K562 (cell line): ENCODE measurements around the gene TRAK1.

ENCODE experiments used
- EGR1 ChIP-seq: fragments of 450-650 bp; conservative IDR thresholded peaks from 2 replicates; pipeline ENCODE4 v1.6.1; 2017; ENCODE audit warnings: mild to moderate bottlenecking
- NR2C1 ChIP-seq, 2 experiments: fragments of 450-650 bp; IDR thresholded peaks; 2 replicates each; pipeline ENCODE4 v1.6.1; 2017; ENCODE audit warnings: mild to moderate bottlenecking in 2 of 2, antibody characterized with exemption in 1 of 2, inconsistent platforms in 1 of 2, missing compliant biosample characterization in 1 of 2, missing genetic modification characterization in 1 of 2
- ZNF197 ChIP-seq: fragments of 200-800 bp; sonication (Bioruptor generic); IDR thresholded peaks from 2 replicates; pipeline ENCODE4 v1.6.1; 2016; ENCODE audit warnings: low read depth, missing genetic modification characterization, missing compliant biosample characterization
- ZNF695 ChIP-seq: fragments of 450-650 bp; formaldehyde crosslinking; IDR thresholded peaks from 2 replicates; pipeline ENCODE4 v1.4.0; 2020; ENCODE audit warnings: mild to moderate bottlenecking, moderate library complexity
- TF ChIP-seq, protein P1 (sequence below): sonication (generic); formaldehyde crosslinking; IDR thresholded peaks from 2 replicates; pipeline ENCODE4 v1.8.0; 2023; ENCODE audit warnings: missing genetic modification reagents, mild to moderate bottlenecking, borderline replicate concordance
- TF ChIP-seq, protein P2 (sequence below), 3 experiments: IDR thresholded peaks in 2 of 3; conservative IDR thresholded peaks in 1 of 3; 2 replicates each; pipeline ENCODE4 v1.5.1; 2011 to 2012; ENCODE audit warnings: low read length in 3 of 3, mild to moderate bottlenecking in 3 of 3, control low read depth in 2 of 3, improper control_type of control experiment in 1 of 3, inconsistent platforms in 1 of 3, low read depth in 1 of 3, mixed read lengths in 1 of 3, moderate library complexity in 1 of 3; ENCODE audit not compliant: insufficient read depth in 2 of 3

DNA sequence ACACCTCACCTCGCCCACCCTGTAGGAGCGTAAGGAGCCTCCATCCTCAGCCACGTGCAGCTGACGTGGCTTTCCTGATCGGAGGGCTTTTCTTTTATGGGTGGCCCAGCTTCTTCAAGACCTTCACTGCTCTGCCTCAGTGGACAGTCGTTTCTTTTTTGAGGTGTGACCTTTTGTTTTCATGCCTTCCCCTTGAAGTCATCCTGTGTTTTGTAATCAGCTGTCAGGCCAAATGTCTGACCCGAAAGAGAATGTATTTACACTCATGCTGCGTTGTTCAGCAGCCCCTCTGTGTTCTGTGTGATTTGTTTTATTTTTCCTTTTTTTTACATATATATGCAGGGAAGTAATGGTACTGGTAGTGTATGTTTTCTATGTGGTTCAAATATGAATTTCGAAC, 133.0 kb downstream of the TRAK1 start:
- TF ChIP-seq NR2C1 (IDR thresholded peaks at IDR 0.05) (no peak), NR2C1 (tag; IDR thresholded peaks at IDR 0.05) (no peak), EGR1 (no peak), ZNF695 (CRISPR knock-in tag) (no peak), ZNF197 (CRISPR knock-in tag) (no peak)
- TF ChIP-seq, protein P1, sequence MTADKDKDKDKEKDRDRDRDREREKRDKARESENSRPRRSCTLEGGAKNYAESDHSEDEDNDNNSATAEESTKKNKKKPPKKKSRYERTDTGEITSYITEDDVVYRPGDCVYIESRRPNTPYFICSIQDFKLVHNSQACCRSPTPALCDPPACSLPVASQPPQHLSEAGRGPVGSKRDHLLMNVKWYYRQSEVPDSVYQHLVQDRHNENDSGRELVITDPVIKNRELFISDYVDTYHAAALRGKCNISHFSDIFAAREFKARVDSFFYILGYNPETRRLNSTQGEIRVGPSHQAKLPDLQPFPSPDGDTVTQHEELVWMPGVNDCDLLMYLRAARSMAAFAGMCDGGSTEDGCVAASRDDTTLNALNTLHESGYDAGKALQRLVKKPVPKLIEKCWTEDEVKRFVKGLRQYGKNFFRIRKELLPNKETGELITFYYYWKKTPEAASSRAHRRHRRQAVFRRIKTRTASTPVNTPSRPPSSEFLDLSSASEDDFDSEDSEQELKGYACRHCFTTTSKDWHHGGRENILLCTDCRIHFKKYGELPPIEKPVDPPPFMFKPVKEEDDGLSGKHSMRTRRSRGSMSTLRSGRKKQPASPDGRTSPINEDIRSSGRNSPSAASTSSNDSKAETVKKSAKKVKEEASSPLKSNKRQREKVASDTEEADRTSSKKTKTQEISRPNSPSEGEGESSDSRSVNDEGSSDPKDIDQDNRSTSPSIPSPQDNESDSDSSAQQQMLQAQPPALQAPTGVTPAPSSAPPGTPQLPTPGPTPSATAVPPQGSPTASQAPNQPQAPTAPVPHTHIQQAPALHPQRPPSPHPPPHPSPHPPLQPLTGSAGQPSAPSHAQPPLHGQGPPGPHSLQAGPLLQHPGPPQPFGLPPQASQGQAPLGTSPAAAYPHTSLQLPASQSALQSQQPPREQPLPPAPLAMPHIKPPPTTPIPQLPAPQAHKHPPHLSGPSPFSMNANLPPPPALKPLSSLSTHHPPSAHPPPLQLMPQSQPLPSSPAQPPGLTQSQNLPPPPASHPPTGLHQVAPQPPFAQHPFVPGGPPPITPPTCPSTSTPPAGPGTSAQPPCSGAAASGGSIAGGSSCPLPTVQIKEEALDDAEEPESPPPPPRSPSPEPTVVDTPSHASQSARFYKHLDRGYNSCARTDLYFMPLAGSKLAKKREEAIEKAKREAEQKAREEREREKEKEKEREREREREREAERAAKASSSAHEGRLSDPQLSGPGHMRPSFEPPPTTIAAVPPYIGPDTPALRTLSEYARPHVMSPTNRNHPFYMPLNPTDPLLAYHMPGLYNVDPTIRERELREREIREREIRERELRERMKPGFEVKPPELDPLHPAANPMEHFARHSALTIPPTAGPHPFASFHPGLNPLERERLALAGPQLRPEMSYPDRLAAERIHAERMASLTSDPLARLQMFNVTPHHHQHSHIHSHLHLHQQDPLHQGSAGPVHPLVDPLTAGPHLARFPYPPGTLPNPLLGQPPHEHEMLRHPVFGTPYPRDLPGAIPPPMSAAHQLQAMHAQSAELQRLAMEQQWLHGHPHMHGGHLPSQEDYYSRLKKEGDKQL (CRISPR knock-in tag), result no peak
- TF ChIP-seq, protein P2, sequence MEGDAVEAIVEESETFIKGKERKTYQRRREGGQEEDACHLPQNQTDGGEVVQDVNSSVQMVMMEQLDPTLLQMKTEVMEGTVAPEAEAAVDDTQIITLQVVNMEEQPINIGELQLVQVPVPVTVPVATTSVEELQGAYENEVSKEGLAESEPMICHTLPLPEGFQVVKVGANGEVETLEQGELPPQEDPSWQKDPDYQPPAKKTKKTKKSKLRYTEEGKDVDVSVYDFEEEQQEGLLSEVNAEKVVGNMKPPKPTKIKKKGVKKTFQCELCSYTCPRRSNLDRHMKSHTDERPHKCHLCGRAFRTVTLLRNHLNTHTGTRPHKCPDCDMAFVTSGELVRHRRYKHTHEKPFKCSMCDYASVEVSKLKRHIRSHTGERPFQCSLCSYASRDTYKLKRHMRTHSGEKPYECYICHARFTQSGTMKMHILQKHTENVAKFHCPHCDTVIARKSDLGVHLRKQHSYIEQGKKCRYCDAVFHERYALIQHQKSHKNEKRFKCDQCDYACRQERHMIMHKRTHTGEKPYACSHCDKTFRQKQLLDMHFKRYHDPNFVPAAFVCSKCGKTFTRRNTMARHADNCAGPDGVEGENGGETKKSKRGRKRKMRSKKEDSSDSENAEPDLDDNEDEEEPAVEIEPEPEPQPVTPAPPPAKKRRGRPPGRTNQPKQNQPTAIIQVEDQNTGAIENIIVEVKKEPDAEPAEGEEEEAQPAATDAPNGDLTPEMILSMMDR (IDR thresholded peaks at IDR 0.05 in 2 of 3, conservative IDR thresholded peaks at IDR 0.05 in 1 of 3; ENCODE audit: insufficient read depth in 2 of 3, low read depth in 1 of 3, low read length in 3 of 3), result no peak
